Keratinocyte (primary cell): ENCODE results near the gene TUBA3C. TPM values are rescaled to one million over a fixed set of nuclear protein-coding genes. Genes with fewer than 3 reads are reported as not detected.
"Not testable (repeated sequence)": the region's sequence is repeated elsewhere in the genome, so short reads cannot be mapped to it uniquely, and the experiment has no call there.

ENCODE experiments used
- DNase-seq: peaks from one replicate; pipeline ENCODE4 v3.0.0-alpha.2; 2011; ENCODE audit warnings: low read depth, missing footprints, low spot score
- FAIRE-seq: peaks from 2 replicates; lab custom pipeline; 2011; peaks lifted over from hg19 to GRCh38; lab: Jason Lieb, UNC
- H2AFZ ChIP-seq: 2 replicates; pipeline ENCODE4 v1.6.0; 2012; ENCODE audit warnings: low read length, control low read depth, inconsistent platforms; ENCODE audit not compliant: control insufficient read depth
- H3K27ac ChIP-seq: 2 replicates; pipeline ENCODE4 v1.5.1; 2011; ENCODE audit warnings: low read length; ENCODE audit not compliant: control insufficient read depth, insufficient read depth
- H3K27me3 ChIP-seq: 3 replicates; pipeline ENCODE4 v1.6.0; 2011; ENCODE audit warnings: low read length; ENCODE audit not compliant: control insufficient read depth, insufficient read depth; ENCODE audit errors: extremely low read depth
- H3K36me3 ChIP-seq, 2 experiments: 2 replicates in 1 of 2; 3 replicates in 1 of 2; pipeline ENCODE4 v1.5.1; 2011; ENCODE audit warnings: low read length in 2 of 2, mild to moderate bottlenecking in 1 of 2; ENCODE audit not compliant: control insufficient read depth in 2 of 2, insufficient read depth in 2 of 2; ENCODE audit errors: extremely low read depth in 1 of 2
- H3K4me1 ChIP-seq: 3 replicates; pipeline ENCODE4 v1.5.1; 2011; ENCODE audit warnings: low read length; ENCODE audit not compliant: control insufficient read depth, insufficient read depth; ENCODE audit errors: extremely low read depth
- H3K4me2 ChIP-seq: 3 replicates; pipeline ENCODE4 v1.6.0; 2011; ENCODE audit warnings: low read depth, low read length; ENCODE audit not compliant: control insufficient read depth, insufficient read depth; ENCODE audit errors: extremely low read depth
- H3K4me3 ChIP-seq, 3 experiments: fragments of 200-600 bp in 1 of 3; sonication (generic) in 1 of 3; 2 replicates in 2 of 3; 3 replicates in 1 of 3; pipeline ENCODE4 v1.5.1; 2011 to 2016; ENCODE audit warnings: low read length in 3 of 3, mild to moderate bottlenecking in 3 of 3, control low read depth in 2 of 3, inconsistent platforms in 1 of 3, low read depth in 1 of 3, mixed read lengths in 1 of 3, mixed run types in 1 of 3, moderate library complexity in 1 of 3; ENCODE audit not compliant: control insufficient read depth in 2 of 3, insufficient read depth in 2 of 3; ENCODE audit errors: extremely low read depth in 1 of 3
- H3K79me2 ChIP-seq: 2 replicates; pipeline ENCODE4 v1.6.0; 2012; ENCODE audit warnings: low read length; ENCODE audit not compliant: control insufficient read depth, insufficient read depth
- H3K9ac ChIP-seq: 3 replicates; pipeline ENCODE4 v1.6.0; 2011; ENCODE audit warnings: low read length; ENCODE audit not compliant: control insufficient read depth, insufficient read depth; ENCODE audit errors: extremely low read depth
- H3K9me1 ChIP-seq: 3 replicates; pipeline ENCODE4 v1.6.0; 2011; ENCODE audit warnings: low read length; ENCODE audit not compliant: control insufficient read depth, insufficient read depth; ENCODE audit errors: extremely low read depth
- H3K9me3 ChIP-seq: 2 replicates; pipeline ENCODE4 v1.5.1; 2012; ENCODE audit warnings: low read depth, low read length; ENCODE audit not compliant: control insufficient read depth
- H4K20me1 ChIP-seq: 3 replicates; pipeline ENCODE4 v1.6.0; 2011; ENCODE audit warnings: low read length; ENCODE audit not compliant: control insufficient read depth, insufficient read depth; ENCODE audit errors: extremely low read depth
- EZH2 ChIP-seq: IDR thresholded peaks from one replicate; pipeline ENCODE4 v1.6.1; 2012; ENCODE audit warnings: inconsistent platforms, mild to moderate bottlenecking, low read length, moderate library complexity
- dilution Hi-C: fragments of 300-500 bp; cut with MboI; formaldehyde crosslinking; loops from one replicate; pipeline ENCODE4 v1.7.0; 2020; ENCODE audit warnings: low sequenced_read_pairs; ENCODE audit not compliant: extremely low pct_ligation_motif_present
- polyA plus RNA-seq, 5 experiments: library from polyadenylated mRNA; depleted of rRNA in 3 of 5; stranded (reverse) in 3 of 5; stranded (forward) in 1 of 5; unstranded in 1 of 5; fragments of >200 nt; gene quantifications; 1 replicate in 1 of 5; 2 replicates in 3 of 5; 3 replicates in 1 of 5; pipeline versions ENCODE4 v1.2.1 to v1.2.3, GENCODE V29; 2011 to 2012; ENCODE audit warnings: missing spikeins in 2 of 5, low read depth in 1 of 5, low replicate concordance in 1 of 5
- TF ChIP-seq, protein P1 (sequence below), 3 experiments: IDR thresholded peaks in 1 of 3; conservative IDR thresholded peaks in 1 of 3; optimal IDR thresholded peaks in 1 of 3; 2 replicates in 2 of 3; 3 replicates in 1 of 3; pipeline versions ENCODE3 to v1.5.1; 2011; ENCODE audit warnings: low read length in 3 of 3, mild to moderate bottlenecking in 3 of 3, moderate library complexity in 2 of 3, control low read depth in 1 of 3, inconsistent platforms in 1 of 3; ENCODE audit not compliant: insufficient read depth in 2 of 3; ENCODE audit errors: extremely low read depth in 1 of 3

The TUBA3C gene
- polyA plus RNA-seq, 1 donor (not counting 4 experiments of a cell fraction or from before 2014, with no cell fraction given) = not detected

GRCh38 chr13:19189368-19189767, 7.7 kb upstream of the TUBA3C start:
- H3K4me2 ChIP-seq, H3K27me3 ChIP-seq, DNase-seq, H3K36me3 ChIP-seq, H3K9me1 ChIP-seq, H3K9me3 ChIP-seq, dilution Hi-C loops, H2AFZ ChIP-seq, H3K4me1 ChIP-seq, FAIRE-seq, H3K4me3 ChIP-seq, H3K9ac ChIP-seq, H3K79me2 ChIP-seq, H3K27ac ChIP-seq, H4K20me1 ChIP-seq: not testable (repeated sequence)

GRCh38 chr13:19185865-19186645, 4.4 kb upstream of the TUBA3C start:
- Histone ChIP-seq H3K27ac (no peak overlapping the region), H3K79me2 (no peaks in the 10 kb centered on the region), H4K20me1 (no peaks in the 10 kb centered on the region), H3K9me1 (no peaks in the 10 kb centered on the region), H3K9me3 (peaks cover 6% of the 10 kb centered on the region), H3K27me3 (no peaks in the 10 kb centered on the region), H3K4me1 (no peaks in the 10 kb centered on the region), H2AFZ (no peak overlapping the region), H3K4me3 (no peak overlapping the region), H3K4me2 (no peak overlapping the region), H3K9ac (no peak overlapping the region), H3K36me3 (no peaks in the 10 kb centered on the region)
- dilution Hi-C loops = no loop called here
- FAIRE-seq (no peak), DNase-seq (no peak)
- TF ChIP-seq, protein P1, sequence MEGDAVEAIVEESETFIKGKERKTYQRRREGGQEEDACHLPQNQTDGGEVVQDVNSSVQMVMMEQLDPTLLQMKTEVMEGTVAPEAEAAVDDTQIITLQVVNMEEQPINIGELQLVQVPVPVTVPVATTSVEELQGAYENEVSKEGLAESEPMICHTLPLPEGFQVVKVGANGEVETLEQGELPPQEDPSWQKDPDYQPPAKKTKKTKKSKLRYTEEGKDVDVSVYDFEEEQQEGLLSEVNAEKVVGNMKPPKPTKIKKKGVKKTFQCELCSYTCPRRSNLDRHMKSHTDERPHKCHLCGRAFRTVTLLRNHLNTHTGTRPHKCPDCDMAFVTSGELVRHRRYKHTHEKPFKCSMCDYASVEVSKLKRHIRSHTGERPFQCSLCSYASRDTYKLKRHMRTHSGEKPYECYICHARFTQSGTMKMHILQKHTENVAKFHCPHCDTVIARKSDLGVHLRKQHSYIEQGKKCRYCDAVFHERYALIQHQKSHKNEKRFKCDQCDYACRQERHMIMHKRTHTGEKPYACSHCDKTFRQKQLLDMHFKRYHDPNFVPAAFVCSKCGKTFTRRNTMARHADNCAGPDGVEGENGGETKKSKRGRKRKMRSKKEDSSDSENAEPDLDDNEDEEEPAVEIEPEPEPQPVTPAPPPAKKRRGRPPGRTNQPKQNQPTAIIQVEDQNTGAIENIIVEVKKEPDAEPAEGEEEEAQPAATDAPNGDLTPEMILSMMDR (optimal IDR thresholded peaks at IDR 0.05 in 1 of 3, IDR thresholded peaks at IDR 0.05 in 1 of 3, conservative IDR thresholded peaks at IDR 0.05 in 1 of 3; ENCODE audit: extremely low read depth in 1 of 3, insufficient read depth in 2 of 3, low read length in 3 of 3) = no peak
- no peak for TF ChIP-seq EZH2
